Endothelial cell of umbilical vein (primary cell): ENCODE results near the gene OSBPL8. TPM values are rescaled to one million over a fixed set of nuclear protein-coding genes. Genes with fewer than 3 reads are reported as not detected.

ENCODE experiments used
- BruUV-seq: library from RNA; stranded (reverse); fragments of 400-500 nt; replicated peaks from 2 replicates; lab custom pipeline; 2021; lab: Mats Ljungman, UMichigan
- CTCF ChIA-PET: fragments of 300-600, 350-600 bp; sonication (Branson Sonifier 250); formaldehyde crosslinking; loops from one replicate; lab custom pipeline; 2021; ENCODE audit warnings: antibody characterized with exemption, inconsistent platforms; lab: Charles Lee
- POLR2A ChIA-PET: fragments of 300-600, 350-600 bp; sonication (Branson Sonifier 250); formaldehyde crosslinking; loops from one replicate; lab custom pipeline; 2021; ENCODE audit warnings: antibody characterized with exemption, inconsistent platforms; lab: Charles Lee
- DNase-seq: peaks from one replicate; pipeline ENCODE4 v3.0.0-alpha.2; 2011; ENCODE audit warnings: low read depth, low spot score
- FAIRE-seq: peaks from 2 replicates; lab custom pipeline; 2011; peaks lifted over from hg19 to GRCh38; lab: Jason Lieb, UNC
- H2AFZ ChIP-seq: 2 replicates; pipeline ENCODE4 v1.6.0; 2012; ENCODE audit warnings: low read depth, low read length, control low read depth, inconsistent platforms
- H3K27ac ChIP-seq: 2 replicates; pipeline ENCODE4 v1.5.1; 2011; ENCODE audit warnings: low read depth, mild to moderate bottlenecking, control low read depth, low read length, moderate library complexity; ENCODE audit not compliant: insufficient read depth
- H3K27me3 ChIP-seq, 2 experiments: 2 replicates each; pipeline versions ENCODE4 v1.6.0 to v1.6.1; 2011; ENCODE audit warnings: low read length in 2 of 2, mixed read lengths in 1 of 2; ENCODE audit not compliant: control insufficient read depth in 2 of 2, insufficient read depth in 2 of 2
- H3K36me3 ChIP-seq, 2 experiments: 2 replicates in 1 of 2; 3 replicates in 1 of 2; pipeline ENCODE4 v1.5.1; 2011; ENCODE audit warnings: low read length in 2 of 2, mild to moderate bottlenecking in 1 of 2, moderate library complexity in 1 of 2; ENCODE audit not compliant: control insufficient read depth in 2 of 2, insufficient read depth in 2 of 2; ENCODE audit errors: extremely low read depth in 1 of 2
- H3K4me1 ChIP-seq: 3 replicates; pipeline ENCODE4 v1.5.1; 2011; ENCODE audit warnings: mild to moderate bottlenecking, low read length; ENCODE audit not compliant: control insufficient read depth, insufficient read depth; ENCODE audit errors: extremely low read depth
- H3K4me2 ChIP-seq: 2 replicates; pipeline ENCODE4 v1.6.1; 2011; ENCODE audit warnings: low read length, control low read depth, mixed read lengths; ENCODE audit not compliant: insufficient read depth
- H3K4me3 ChIP-seq, 3 experiments: fragments of 200-600 bp in 1 of 3; sonication (generic), shearing (Covaris generic) in 1 of 3; replicated peaks in 1 of 3; 2 replicates each; pipeline ENCODE4 v1.5.1; 2011 to 2016; ENCODE audit warnings: control low read depth in 3 of 3, low read length in 3 of 3, mild to moderate bottlenecking in 2 of 3, inconsistent platforms in 1 of 3, low read depth in 1 of 3, moderate library complexity in 1 of 3; ENCODE audit not compliant: insufficient read depth in 1 of 3
- H3K79me2 ChIP-seq: 2 replicates; pipeline ENCODE4 v1.6.0; 2012; ENCODE audit warnings: low read length, inconsistent platforms; ENCODE audit not compliant: control insufficient read depth, insufficient read depth
- H3K9ac ChIP-seq: replicated peaks from 2 replicates; pipeline ENCODE3; 2011; ENCODE audit warnings: low read length, control low read depth; ENCODE audit not compliant: insufficient read depth; ENCODE audit errors: extremely low read depth
- H3K9me1 ChIP-seq: replicated peaks from 3 replicates; pipeline ENCODE4 v1.6.0; 2011; ENCODE audit warnings: mild to moderate bottlenecking, low read length; ENCODE audit not compliant: control insufficient read depth, insufficient read depth; ENCODE audit errors: extremely low read depth
- H3K9me3 ChIP-seq: replicated peaks from 2 replicates; pipeline ENCODE4 v1.5.1; 2012; ENCODE audit warnings: low read length, inconsistent platforms; ENCODE audit not compliant: control insufficient read depth, insufficient read depth
- H4K20me1 ChIP-seq: replicated peaks from 2 replicates; pipeline ENCODE3; 2011; ENCODE audit warnings: mild to moderate bottlenecking, low read length; ENCODE audit not compliant: control insufficient read depth, insufficient read depth; ENCODE audit errors: extremely low read depth
- CTCF ChIP-seq, 2 donors: IDR thresholded peaks; 1 replicate in 1 of 2; 2 replicates in 1 of 2; pipeline ENCODE4 v1.5.1; 2011; ENCODE audit warnings: low read length in 2 of 2, mild to moderate bottlenecking in 2 of 2, moderate library complexity in 2 of 2, control low read depth in 1 of 2, inconsistent platforms in 1 of 2, low read depth in 1 of 2; ENCODE audit not compliant: insufficient read depth in 1 of 2; ENCODE audit errors: extremely low read depth in 1 of 2
- EZH2 ChIP-seq: IDR thresholded peaks from 2 replicates; pipeline ENCODE4 v1.6.1; 2012; ENCODE audit warnings: borderline replicate concordance, low read depth, mild to moderate bottlenecking, moderate library complexity, low read length, inconsistent platforms; ENCODE audit not compliant: severe bottlenecking
- FOS ChIP-seq: IDR thresholded peaks from 2 replicates; pipeline ENCODE4 v1.6.1; 2011; ENCODE audit warnings: mild to moderate bottlenecking, low read length, moderate library complexity, borderline replicate concordance; ENCODE audit not compliant: insufficient read depth
- GATA2 ChIP-seq: IDR thresholded peaks from 2 replicates; pipeline ENCODE4 v1.7.0; 2011; ENCODE audit warnings: low read depth, mild to moderate bottlenecking, moderate library complexity, mixed read lengths, low read length; ENCODE audit not compliant: insufficient read length, insufficient read depth
- JUN ChIP-seq: IDR thresholded peaks from 2 replicates; pipeline ENCODE4 v1.6.1; 2011; ENCODE audit warnings: borderline replicate concordance, low read depth; ENCODE audit not compliant: insufficient read length, insufficient read depth
- MAX ChIP-seq: IDR thresholded peaks from 2 replicates; pipeline ENCODE4 v1.6.1; 2011; ENCODE audit not compliant: insufficient read depth, insufficient read length
- MYC ChIP-seq: IDR thresholded peaks from one replicate; pipeline ENCODE4 v1.6.1; 2011; ENCODE audit warnings: mild to moderate bottlenecking, low read depth, low read length
- POLR2A ChIP-seq: IDR thresholded peaks from 2 replicates; pipeline ENCODE4 v1.6.1; 2012; ENCODE audit warnings: low read depth, mild to moderate bottlenecking, control low read depth, low read length
- POLR2AphosphoS5 ChIP-seq: IDR thresholded peaks from 2 replicates; pipeline ENCODE4 v1.6.1; 2012; ENCODE audit warnings: low read depth, mild to moderate bottlenecking, control low read depth, low read length, moderate library complexity; ENCODE audit not compliant: insufficient read depth
- dilution Hi-C: fragments of 300-500 bp; cut with MboI; formaldehyde crosslinking; loops from one replicate; pipeline ENCODE4 v1.15.0; 2019; ENCODE audit warnings: low sequenced_read_pairs; ENCODE audit not compliant: extremely low pct_ligation_motif_present
- intact Hi-C: fragments of 100-400 bp; cut with micrococcal nuclease; formaldehyde crosslinking; loops from one replicate; pipeline ENCODE4 v1.10.0; 2022
- polyA plus RNA-seq, 4 experiments: library from polyadenylated mRNA; depleted of rRNA in 3 of 4; stranded (reverse) in 3 of 4; unstranded in 1 of 4; fragments of >200 nt; gene quantifications; 2 replicates each; pipeline versions ENCODE4 v1.2.1 to v1.2.3, GENCODE V29; 2011 to 2012; ENCODE audit warnings: missing spikeins in 1 of 4
- total RNA-seq: library from RNA; stranded (reverse); gene quantifications from 2 replicates; pipeline ENCODE4 v1.2.3, GENCODE V29; 2021

The OSBPL8 gene
- total and polyA plus RNA-seq, 2 donors (not counting 3 experiments of a cell fraction or from before 2014, with no cell fraction given) = 10.3 to 47.6 TPM

DNA sequence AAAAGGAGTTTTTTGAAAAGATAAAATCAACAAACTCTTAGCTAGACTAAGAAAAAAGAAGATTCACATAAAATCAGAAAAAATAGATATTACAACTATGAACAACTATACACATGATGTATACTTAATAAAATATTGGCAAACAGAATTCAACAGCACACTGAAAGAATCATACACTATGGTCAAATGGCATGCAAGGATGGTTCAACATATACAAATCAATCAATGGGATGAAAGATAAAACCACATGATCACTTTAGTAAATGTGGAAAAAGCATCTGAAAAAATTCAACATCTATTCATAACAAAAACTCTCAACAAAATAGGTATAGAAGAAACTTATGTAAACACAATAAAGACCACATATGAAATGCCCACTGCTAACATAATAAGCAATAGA is 126.8 kb downstream of the OSBPL8 start:
- intact Hi-C loops (no loop called here), dilution Hi-C loops (no loop called here)
- no peaks in the 10 kb centered on the region for H3K9me3 ChIP-seq
- H3K36me3 ChIP-seq = no peaks in the 10 kb centered on the region
- BruUV-seq = no TSS peak
- DNase-seq = no peak
- no peak overlapping the region for H3K4me2 ChIP-seq
- no peak overlapping the region for H3K9ac ChIP-seq
- CTCF ChIA-PET = no interaction called here
- no peaks in the 10 kb centered on the region for H3K4me1 ChIP-seq
- no peak for TF ChIP-seq MYC
- TF ChIP-seq JUN = no peak
- TF ChIP-seq FOS = no peak
- TF ChIP-seq POLR2A = no peak
- TF ChIP-seq POLR2AphosphoS5 = no peak
- no peak for TF ChIP-seq MAX
- TF ChIP-seq CTCF (IDR thresholded peaks at IDR 0.05; ENCODE audit: extremely low read depth in 1 of 2, insufficient read depth in 1 of 2, low read depth in 1 of 2, low read length in 2 of 2) = no peak
- TF ChIP-seq GATA2 = no peak
- TF ChIP-seq EZH2 = no peak
- no peak overlapping the region for H3K27ac ChIP-seq
- peaks cover 7% of the 10 kb centered on the region for H3K79me2 ChIP-seq
- no peaks in the 10 kb centered on the region for H3K27me3 ChIP-seq
- H3K4me3 ChIP-seq = no peak overlapping the region
- POLR2A ChIA-PET = no interaction called here
- H4K20me1 ChIP-seq = no peaks in the 10 kb centered on the region
- H3K9me1 ChIP-seq = no peaks in the 10 kb centered on the region
- H2AFZ ChIP-seq = no peak overlapping the region
- FAIRE-seq = no peak
